DMS79 (cell line): ENCODE data around the gene LSAMP.

Experiments
- DNase-seq: peaks from one replicate; lab custom pipeline; 2025; lab: John Stamatoyannopoulos, UW

Gene LSAMP

GRCh38 chr3:115958526-115958925, 486.8 kb downstream of the LSAMP start:
- no peak for DNase-seq

- DNase-seq: no peak
These were observed 498.0 kb downstream of the LSAMP start for GRCh38 chr3:115947325-115947724.

DNA sequence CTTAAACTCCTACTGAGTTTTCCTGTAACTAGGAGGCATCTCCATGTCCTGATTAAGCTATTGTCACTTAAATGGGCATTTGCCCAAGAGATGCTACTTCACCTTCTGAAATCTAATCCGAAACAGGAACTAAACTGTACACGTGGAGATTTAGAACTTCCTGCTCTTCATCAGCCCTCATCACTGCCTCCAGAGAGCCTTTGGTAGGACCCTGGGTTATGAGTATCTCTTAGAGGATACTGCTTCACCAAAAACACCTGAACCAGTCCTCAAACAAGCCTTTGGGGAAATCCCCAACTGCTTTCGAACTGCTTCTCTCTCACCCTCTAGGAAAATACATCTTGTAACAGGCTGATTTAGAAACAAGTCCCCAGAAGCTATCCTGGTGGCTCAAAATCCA, 501.7 kb downstream of the LSAMP start:
- no peak for DNase-seq

DNA sequence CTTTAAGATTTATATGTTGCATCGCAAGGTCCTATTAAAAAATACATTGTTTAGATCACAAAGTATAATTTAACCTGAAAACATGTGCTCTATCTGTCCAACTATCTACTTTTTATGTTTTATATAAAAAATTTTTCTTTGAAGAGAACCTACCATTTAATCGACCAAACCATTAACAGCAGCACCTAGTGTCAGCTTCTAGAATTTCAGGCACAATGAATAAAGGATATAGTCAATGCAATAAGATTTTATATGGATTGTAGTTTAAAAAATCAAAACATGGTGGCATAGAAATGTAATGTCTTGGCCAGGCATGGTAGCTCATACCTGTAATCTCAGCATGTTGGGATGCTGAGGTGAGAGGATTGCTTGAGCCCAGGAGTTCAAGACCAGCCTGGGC, 508.2 kb downstream of the LSAMP start:
- no peak for DNase-seq

- DNase-seq: no peak
These were observed 512.5 kb downstream of the LSAMP start for GRCh38 chr3:115932807-115933206.

DNA sequence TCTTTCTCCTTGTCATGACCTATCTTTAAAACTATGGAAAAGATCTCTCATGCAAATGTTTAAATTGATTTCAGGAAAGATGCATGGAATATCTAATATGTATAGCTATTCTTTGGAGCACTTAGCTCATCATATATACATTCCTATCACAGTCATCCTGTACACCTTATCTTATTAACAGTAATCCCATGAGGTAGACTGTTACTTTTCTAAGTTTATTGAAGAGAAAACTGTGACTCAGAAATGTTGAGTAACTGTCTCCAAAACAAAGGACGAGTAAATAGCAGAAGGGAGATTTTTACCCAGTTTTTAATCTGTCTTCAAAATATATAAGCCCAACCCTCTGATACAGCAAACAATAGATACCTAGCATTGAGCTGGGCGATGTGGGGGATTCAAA, 513.7 kb downstream of the LSAMP start:
- no peak for DNase-seq

GRCh38 chr3:115930922-115931321, 514.4 kb downstream of the LSAMP start:
- no peak for DNase-seq

- no peak for DNase-seq
These were observed 515.1 kb downstream of the LSAMP start for GRCh38 chr3:115930168-115930567.

- no peak for DNase-seq
These were observed 516.9 kb downstream of the LSAMP start for GRCh38 chr3:115928376-115928775.

DNA sequence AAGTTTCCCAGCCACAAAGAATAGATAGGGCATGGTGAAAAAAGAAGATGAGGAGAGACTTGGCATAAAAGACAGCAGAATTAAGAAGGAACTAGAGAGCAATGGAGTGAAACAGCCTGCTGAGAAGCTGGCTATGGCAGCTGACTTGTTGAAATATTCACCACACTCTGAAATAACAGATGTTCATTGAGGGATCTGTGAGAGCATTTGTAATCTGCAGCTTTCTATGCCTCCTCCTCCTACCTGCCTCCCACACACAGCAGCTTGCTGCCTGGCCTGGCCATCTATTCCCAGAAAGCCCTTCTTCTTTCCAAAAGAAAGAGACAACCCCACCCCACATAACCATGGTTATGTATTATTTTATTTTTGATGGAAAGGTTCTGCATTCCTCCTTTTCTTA, 518.1 kb downstream of the LSAMP start:
- DNase-seq: no peak

- DNase-seq: no peak
These were observed 522.5 kb downstream of the LSAMP start for GRCh38 chr3:115922681-115923347.

GRCh38 chr3:115921711-115922110, 523.6 kb downstream of the LSAMP start:
- DNase-seq: no peak

- DNase-seq: no peak
These were observed 526.4 kb downstream of the LSAMP start for GRCh38 chr3:115918900-115919299.

DNA sequence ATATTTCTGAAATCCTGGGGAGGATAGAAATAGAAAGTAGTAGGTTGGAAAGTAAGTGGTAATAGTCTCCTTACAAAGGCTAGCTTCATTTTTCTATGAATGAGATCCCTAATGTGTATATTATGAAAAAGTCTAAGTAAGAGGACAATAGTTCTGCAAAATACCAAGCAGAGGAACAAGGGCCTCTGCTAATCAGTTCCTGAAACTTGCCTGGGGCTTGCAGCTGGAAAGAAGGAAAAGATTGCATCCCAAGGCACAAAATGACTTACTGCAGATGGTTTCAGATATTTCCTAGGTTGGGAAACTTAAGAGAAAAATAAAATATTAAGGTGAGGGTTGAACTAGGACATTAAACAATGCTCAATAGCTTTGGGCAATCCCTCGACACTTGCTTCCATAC, 528.4 kb downstream of the LSAMP start:
- no peak for DNase-seq

DNA sequence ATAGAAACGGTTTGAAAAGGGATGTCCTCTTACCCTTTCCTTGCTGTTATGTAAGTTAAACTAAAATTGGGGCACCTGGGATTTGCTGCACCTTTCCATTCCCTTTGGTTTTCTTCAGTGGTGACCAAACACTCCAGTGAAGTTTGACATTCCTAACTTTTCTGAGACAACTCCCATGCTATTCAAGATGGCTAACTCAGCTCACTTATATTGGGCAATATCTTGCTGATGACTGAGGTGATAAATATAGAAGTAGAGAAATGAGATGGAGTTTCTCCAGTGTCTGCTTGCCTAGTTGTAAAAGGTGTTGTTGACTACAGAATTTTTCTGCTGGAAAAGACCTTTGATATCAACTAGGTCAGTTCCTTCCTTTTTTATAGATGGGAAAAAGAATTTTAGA, 530.2 kb downstream of the LSAMP start:
- no peak for DNase-seq

DNA sequence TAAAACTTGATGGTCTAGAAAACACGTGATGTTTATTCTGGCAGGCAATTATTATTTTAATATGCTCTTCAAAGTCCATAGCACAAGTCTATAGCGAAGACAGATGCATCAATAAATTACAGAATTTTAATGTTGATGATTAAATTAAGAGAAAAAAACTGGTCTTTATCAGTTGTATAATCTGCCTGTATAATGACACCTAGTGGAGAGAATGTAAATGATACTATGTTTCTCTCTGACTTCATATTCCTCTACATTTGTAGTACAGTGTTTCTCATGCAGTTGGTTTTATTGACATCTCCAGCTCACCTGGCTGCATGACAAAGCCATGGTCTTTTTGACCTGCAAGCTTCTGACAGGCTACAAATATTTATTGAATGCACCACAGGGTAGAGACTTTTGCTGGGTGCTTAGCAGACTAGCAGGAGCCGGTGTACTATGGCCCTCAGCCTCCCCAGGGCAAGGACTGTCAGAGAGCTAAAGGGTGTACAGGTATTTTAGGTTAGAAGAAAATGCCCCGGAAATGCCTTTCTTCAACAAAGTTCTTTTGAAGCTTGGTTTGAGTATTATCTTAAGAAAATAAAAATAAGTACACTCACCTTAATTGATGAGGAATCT, 532.1 kb downstream of the LSAMP start:
- DNase-seq: no peak

DNA sequence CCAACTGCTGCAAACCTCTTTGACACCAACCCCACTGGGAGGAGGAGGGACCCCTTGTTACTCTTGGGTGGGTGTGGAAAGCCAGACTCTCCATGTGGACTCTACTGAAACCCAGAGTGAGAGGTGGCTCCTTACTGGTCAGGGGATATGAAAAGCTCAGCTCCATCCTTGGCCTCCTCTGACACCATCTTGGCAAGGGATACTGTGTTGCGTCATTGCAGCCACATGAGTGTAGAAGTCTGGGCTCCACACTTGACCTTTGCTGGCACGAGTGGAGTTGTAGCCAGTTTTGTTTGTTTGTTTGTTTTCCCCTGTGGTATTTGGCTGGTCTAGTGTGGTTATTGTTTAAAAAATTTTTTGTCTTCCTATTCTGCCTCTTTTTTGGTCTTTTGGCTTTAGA, 532.9 kb downstream of the LSAMP start:
- no peak for DNase-seq

DNA sequence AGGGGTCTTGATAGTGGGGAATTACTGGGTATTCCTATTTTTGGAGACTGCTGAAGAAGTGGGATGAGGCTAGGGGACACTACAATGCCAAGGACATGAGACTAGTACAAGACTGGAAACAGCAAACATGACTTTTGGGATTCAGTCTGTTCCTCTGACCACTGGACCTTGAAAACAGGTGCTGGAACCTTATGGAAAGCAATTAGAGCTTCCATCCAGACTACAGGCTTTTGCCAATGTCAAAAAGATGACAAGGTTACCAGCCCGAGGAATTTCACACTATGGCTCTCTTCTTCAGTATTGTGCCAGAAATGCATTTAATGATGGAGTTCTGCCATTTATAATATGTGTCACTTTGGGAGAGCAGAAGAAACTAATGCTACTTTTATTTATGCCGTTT, 539.4 kb downstream of the LSAMP start:
- no peak for DNase-seq

DNA sequence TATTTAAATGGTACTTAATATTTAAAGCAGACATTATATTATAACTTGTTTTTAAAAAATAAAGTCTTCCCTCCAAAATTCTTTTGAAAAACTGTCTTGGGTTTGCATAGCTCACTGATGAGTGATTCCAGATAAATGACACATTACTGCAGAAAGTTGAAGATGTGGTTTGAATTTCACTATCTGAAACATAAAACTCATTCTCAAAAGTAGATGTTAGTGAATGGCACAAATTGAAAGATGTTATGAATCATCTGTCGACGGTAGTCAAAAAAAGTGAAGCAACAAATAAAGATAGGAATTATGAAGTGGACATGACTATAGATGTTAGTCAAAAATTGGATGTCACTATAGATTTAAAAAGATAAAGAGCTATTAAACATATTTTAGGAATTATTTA, 541.4 kb downstream of the LSAMP start:
- DNase-seq: no peak

GRCh38 chr3:115901008-115901407, 544.3 kb downstream of the LSAMP start:
- DNase-seq: no peak

- no peak for DNase-seq
These were observed 545.8 kb downstream of the LSAMP start for GRCh38 chr3:115899535-115899934.

DNA sequence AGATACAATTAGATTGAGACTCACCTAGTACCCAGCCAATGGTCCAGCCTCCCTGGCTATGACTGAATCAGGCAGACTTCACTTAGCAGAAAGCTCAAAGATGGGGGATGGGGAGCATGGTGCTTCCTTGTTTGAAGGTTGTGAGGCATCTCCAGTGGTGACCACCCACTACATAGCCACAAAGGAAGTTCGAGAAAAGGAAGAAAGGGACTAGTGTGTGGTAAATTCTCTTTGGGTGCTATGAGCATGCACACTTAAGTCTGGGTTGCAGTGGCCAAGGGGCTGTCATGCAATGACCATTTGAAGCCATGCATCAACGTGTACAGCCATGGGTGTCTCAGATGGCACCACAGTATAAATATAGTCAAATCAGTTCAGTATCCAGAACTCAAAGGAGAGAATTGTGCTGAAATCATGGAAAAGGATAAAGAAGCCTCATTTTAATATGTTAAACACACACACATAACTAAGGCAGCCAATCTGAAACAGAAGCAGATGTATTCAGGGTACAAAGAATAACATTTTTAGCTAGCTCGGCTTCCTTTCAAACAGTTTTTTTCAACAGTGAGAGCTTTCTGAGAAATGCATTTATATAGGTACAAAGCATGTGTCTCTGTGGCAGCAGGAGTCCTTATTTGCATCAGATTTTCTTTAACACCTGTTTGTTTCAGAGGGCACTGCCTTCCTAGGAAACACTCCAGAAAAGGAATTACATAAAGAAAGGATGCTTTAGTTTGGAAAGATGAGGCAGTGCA, 546.5 kb downstream of the LSAMP start:
- no peak for DNase-seq

GRCh38 chr3:115891006-115891636, 554.2 kb downstream of the LSAMP start:
- DNase-seq: no peak
